ENCODE measurements around the gene KAZN.

KAZN gene

GRCh38 chr1:14840374-14840773 lies 241.9 kb downstream of the KAZN start:
- DNase-seq: no peak

GRCh38 chr1:14841456-14841855 lies 243.0 kb downstream of the KAZN start:
- DNase-seq: no peak

- no peak for DNase-seq
Measured at GRCh38 chr1:14841951-14842350, 243.5 kb downstream of the KAZN start.

- DNase-seq: no peak
Measured at GRCh38 chr1:14842361-14842760, 243.9 kb downstream of the KAZN start.

GRCh38 chr1:14842891-14843290 lies 244.4 kb downstream of the KAZN start:
- no peak for DNase-seq

- DNase-seq: no peak
Measured at GRCh38 chr1:14843525-14843924, 245.0 kb downstream of the KAZN start.

- DNase-seq: no peak
Measured at GRCh38 chr1:14844356-14844755, 245.9 kb downstream of the KAZN start.

- DNase-seq: no peak
Measured at GRCh38 chr1:14844923-14845617, 246.6 kb downstream of the KAZN start.

GRCh38 chr1:14845851-14846250 lies 247.4 kb downstream of the KAZN start:
- DNase-seq: no peak

GRCh38 chr1:14846688-14847087 lies 248.2 kb downstream of the KAZN start:
- no peak for DNase-seq

GRCh38 chr1:14848203-14848602 lies 249.7 kb downstream of the KAZN start:
- DNase-seq: no peak

GRCh38 chr1:14848625-14849024 lies 250.1 kb downstream of the KAZN start:
- DNase-seq: no peak

GRCh38 chr1:14849038-14849437 lies 250.6 kb downstream of the KAZN start:
- no peak for DNase-seq

GRCh38 chr1:14850563-14850962 lies 252.1 kb downstream of the KAZN start:
- DNase-seq: no peak

- DNase-seq: no peak
Measured at GRCh38 chr1:14851760-14852159, 253.3 kb downstream of the KAZN start.

GRCh38 chr1:14852291-14852690 lies 253.8 kb downstream of the KAZN start:
- no peak for DNase-seq

GRCh38 chr1:14853518-14853917 lies 255.0 kb downstream of the KAZN start:
- no peak for DNase-seq

GRCh38 chr1:14855268-14855667 lies 256.8 kb downstream of the KAZN start:
- DNase-seq: no peak

GRCh38 chr1:14855801-14856200 lies 257.3 kb downstream of the KAZN start:
- no peak for DNase-seq

GRCh38 chr1:14857436-14858195 lies 259.1 kb downstream of the KAZN start:
- no peak for DNase-seq

- DNase-seq: no peak
Measured at GRCh38 chr1:14862114-14862771, 263.8 kb downstream of the KAZN start.

- DNase-seq: no peak
Measured at GRCh38 chr1:14865106-14865505, 266.6 kb downstream of the KAZN start.

GRCh38 chr1:14866911-14867612 lies 268.6 kb downstream of the KAZN start:
- DNase-seq: no peak

Data from KG1 (cell line).